ENCODE data around the gene TRPC4AP.
"Not testable (repeated sequence)": the region's sequence is repeated elsewhere in the genome, so short reads cannot be mapped to it uniquely, and the experiment has no call there.

The TRPC4AP gene, protein sequence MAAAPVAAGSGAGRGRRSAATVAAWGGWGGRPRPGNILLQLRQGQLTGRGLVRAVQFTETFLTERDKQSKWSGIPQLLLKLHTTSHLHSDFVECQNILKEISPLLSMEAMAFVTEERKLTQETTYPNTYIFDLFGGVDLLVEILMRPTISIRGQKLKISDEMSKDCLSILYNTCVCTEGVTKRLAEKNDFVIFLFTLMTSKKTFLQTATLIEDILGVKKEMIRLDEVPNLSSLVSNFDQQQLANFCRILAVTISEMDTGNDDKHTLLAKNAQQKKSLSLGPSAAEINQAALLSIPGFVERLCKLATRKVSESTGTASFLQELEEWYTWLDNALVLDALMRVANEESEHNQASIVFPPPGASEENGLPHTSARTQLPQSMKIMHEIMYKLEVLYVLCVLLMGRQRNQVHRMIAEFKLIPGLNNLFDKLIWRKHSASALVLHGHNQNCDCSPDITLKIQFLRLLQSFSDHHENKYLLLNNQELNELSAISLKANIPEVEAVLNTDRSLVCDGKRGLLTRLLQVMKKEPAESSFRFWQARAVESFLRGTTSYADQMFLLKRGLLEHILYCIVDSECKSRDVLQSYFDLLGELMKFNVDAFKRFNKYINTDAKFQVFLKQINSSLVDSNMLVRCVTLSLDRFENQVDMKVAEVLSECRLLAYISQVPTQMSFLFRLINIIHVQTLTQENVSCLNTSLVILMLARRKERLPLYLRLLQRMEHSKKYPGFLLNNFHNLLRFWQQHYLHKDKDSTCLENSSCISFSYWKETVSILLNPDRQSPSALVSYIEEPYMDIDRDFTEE

DNA sequence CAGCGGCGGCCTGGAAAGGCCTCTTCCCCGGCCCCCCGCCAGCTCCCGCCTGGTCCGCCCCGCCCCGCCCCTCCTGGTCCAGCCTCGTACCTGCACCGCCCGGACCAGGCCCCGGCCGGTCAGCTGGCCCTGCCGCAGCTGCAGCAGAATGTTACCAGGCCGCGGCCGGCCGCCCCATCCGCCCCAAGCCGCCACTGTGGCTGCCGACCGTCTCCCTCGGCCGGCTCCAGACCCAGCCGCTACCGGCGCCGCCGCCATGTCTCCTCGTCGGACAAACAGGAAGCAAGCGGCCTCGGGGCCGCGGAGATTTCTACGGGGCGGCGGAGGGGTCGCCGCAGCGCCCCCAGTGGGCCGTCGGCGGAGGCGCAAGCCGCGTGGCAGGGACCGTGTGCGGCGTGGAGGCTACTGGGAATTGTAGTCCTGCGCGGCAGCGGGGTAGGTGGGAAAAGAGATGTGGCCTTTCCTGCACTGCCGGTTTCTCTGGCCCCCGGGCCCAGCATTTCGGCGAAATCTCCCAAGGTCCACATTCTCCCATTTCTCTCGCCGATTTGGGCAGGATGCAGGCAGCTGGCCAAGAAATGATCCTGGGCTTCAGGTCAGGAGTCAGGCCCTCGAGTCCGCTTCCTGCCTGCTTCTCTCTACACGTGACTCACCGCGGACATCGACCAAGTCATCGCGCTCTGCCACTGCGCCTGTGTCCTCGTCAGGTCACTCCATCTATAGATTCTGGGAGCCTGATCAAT lies at the start of gene TRPC4AP:
Gene TRPC4AP, minus strand, starts transcription at position 284 of the 743 bp plus-strand sequence. Its CDS starts 26 bp downstream, at position 258.
- DNase-seq (ENCODE audit: low read depth in 3 of 3) = peak; percentile 78 to 84 (median 82)

DNA sequence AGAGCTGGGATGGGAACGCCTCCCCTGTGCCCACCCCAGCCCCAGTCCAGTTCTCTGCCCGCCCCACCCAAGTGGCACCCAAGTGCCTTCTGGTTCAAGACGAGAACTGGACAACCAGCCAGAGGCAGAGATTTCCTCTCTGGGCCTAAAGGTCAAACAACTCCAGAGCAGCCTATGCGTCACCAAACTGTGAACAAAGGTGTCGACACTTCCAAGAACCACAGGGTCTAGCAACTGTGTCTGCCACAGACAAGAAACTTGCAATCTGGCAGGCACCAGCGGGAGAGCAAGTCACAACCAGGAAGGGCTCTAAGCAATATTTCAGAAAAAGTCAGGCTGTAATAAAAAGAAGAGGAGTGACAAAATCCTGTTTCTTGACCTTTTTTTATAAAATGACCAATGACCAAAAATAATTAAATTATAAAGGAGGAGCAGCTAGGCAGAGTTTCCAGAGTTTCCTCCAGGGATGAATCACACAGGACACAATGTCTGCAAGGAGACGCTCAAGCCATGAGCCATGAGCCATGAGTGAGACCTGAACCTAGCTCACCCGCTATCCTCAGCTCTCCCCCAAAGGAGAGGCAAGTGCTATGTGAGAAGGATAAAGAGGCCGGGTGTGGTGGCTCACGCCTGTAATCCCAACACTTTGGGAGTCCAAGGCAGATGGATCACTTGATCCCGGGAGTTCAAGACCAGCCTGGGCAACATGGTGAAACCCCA lies 43.4 kb upstream of the TRPC4AP start:
- DNase-seq (ENCODE audit: low read depth in 3 of 3) = no peak

DNA sequence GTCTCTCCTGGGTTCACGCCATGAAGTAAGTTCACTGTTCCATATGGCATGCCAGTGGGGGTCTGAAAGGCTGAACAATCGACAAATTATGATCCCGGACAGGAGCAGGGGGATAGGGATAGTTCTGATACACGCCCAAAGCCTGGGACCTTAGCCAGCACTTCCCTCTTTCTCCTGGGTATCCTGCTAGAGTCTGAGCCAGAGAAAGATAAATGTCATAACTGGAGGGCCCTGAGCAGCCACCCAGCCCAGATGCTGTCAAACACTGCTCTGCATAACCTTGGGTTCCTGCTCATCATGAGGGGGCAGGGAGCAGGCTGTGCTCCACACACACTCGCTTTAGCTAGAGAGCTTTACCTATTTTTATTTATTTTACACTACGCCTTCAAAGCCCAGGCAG lies 42.3 kb upstream of the TRPC4AP start:
- DNase-seq (ENCODE audit: low read depth in 3 of 3) = no peak

DNA sequence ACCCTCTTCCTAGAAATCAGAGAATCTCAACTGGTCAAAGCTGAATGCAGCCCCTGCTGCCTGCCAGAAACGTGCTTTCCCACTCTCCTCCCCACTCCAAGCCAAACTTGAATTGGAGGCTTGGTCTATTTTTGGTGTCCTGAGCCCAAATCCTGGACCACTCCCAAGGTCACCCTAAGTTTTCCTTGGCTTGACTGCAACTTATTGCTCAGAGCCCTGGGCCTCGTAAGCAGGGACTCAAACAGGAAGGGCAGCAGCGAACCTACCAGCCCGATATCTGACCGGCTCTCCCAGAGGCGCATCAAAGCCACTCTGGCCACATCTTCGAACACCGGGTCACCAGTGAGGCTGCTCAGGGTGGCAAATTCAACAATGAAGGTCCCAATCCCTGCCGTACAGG lies 41.9 kb upstream of the TRPC4AP start:
- no peak for DNase-seq (ENCODE audit: low read depth in 3 of 3)

DNA sequence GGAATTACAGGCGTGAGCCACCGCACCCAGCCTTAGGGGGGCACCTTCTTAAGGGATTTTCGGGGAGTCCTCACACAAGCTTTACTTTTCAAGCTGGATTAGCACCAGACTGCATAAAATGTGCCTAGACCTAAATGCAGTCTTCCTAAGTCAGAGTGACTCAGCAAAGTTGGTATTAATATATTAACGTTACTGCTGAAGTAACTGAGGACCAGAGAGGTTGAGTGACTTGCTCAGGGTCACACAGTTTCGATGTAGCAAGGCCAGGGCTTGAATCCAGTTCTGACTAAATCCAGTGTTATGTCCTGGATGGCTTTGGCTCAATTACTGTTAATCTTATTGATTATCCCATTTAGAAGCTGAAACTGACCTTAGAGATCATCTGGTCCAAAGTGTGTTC lies 41.1 kb upstream of the TRPC4AP start:
- no peak for DNase-seq (ENCODE audit: low read depth in 3 of 3)

DNA sequence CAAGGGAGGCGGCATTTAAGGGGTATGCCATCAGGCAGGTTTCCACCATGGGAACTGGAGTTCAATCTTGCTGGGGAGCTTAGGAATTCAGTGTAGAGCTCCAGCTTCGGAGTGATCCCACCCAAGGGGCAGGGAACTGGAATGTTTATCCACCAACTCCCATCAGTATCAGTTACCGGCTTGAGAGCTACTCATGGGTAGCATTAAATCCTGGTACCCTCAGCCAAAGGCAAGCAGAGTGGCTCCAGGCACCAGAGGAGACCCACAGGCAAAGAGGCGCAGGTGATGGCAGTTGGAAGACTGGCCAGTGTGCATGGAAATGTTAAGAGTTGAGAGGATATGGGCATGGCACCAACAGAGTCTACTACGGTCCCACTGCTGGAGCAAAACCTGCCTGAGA lies 40.4 kb upstream of the TRPC4AP start:
- DNase-seq (ENCODE audit: low read depth in 3 of 3) = no peak

DNA sequence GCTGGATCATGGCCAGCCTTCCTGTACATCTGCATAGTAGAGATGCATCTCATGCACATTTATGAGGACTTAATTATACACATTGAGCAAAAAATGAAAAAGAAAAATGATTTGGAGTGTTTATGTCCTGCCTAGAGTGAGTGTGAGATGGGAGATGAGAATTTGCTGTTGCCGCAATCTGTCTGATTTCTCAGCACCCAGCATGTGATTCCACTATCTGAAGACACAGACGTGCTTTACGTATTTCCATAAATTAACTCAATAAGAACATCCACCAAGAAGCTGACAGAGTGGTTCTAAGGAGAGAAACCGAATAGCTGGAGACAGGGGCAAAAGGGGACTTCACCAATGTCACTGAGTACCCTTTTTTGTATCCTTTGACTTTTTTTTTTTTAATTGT lies 39.3 kb upstream of the TRPC4AP start:
- no peak for DNase-seq (ENCODE audit: low read depth in 3 of 3)

DNA sequence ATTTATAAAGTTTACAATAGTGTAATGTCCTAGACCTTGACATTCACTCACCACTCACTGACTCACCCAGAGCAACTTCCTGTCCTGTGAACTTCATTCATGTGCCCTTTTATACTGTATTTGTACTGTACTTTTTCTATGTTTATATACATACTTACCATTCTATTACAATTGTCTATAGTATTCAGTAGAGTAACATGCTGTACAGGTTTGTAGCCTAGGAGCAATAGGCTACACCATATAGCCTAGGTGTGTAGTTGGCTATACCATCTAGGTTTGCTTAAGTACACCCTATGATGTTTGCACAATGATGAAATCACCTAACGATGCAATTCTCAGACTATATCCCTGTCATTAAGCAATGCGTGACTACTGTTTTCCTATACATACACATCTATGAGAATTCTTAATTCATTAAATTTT lies 37.1 kb upstream of the TRPC4AP start:
- DNase-seq (ENCODE audit: low read depth in 3 of 3) = no peak

DNA sequence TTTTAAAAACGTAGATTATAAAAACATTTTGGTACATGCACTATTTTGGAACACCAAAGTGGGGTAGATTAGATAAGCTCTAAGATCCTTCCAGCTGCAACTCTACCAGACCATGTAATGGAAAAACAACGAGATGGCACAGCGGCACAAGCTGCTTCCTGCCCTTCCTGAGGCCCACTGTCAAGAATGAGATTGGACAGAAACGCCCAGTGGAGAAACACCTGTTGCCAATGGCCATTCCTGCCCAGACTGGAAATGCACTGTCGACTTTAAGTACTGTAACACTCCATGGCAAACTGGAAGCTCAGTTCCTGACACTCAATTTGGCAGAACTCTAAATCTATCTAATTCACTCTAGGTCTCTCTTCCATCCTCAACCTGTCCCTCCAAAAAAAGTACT lies 33.1 kb upstream of the TRPC4AP start:
- no peak for DNase-seq (ENCODE audit: low read depth in 3 of 3)

DNA sequence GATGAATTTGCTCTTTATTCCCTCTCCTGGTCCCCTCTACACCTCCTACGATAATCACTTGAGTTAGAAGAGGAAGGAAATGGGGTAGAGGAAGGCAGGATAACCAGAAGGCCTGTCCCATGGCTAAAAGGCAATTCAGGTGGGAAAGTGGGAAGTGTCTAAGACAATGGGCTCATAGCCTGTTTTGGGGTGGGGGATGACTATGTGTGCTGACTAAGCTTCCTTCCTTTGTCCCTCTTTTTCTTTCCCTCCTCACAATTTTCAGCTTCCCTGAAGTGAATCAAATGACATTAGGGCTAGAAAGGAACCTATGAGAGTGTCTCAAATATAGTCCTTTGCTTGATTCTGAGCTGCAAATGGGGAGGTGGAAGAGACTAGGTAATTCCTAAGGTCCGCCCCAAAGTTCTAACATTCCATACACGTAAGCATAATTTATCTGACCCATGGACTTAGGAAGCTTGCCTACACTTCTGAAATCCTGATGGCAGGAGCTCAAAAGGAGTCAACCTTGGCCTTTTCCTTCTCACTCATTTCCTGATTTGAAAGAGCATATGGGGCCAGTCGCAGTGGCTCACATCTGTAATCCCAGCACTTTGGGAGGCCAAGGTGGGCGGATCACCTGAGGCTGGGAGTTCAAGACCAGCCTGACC lies 30.3 kb upstream of the TRPC4AP start:
- DNase-seq (ENCODE audit: low read depth in 3 of 3) = no peak

DNA sequence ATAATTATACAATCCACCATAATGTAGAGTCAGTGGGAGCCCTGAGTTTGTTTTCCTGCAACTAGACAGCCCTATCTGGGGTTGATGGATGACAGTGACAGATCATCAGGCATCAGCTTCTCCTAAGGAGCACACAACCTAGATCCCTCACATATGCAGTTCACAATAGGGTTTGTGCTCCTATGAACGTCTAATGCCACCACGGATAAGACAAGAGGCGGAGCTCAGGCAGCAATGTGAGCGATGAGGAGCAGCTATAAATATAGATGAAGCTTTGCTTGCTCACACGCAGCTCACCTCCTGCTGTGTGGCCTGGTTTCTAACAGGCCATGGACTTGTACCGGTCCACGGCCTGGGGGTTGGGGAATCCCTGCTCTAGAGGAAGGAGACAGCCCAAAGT lies 28.6 kb upstream of the TRPC4AP start:
- no peak for DNase-seq (ENCODE audit: low read depth in 3 of 3)

DNA sequence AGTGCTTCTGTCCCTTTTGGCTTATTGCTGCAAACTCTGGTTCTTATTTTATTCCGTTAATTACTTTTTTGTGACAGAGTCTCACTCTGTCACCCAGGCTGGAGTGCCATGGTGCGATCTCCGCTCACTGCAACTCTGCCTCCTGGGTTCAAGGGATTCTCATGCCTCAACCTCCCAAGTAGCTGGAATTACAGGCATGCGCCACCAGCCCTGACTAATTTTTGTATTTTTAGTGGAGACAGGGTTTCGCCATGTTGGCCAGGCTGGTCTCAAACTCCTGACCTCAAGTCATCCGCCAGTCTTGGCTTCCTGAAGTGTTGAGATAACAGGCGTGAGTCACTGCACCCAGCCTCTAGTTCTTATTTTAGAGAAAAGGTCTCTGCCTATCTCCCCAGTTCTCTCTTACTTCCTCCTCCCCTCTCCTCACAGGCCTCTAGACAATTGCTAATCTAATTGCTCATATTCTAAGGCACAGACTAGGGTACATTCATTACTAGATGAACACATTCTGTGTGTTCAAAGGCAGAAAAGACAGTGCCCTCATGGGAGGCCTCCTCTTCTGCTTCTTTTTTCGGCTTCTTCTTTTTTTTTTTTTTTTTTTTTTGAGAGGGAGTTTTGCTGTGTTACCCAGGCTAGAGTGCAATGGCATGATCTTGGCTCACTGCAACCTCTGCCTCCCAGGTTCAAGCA lies 27.6 kb upstream of the TRPC4AP start:
- DNase-seq (ENCODE audit: low read depth in 3 of 3) = no peak

DNA sequence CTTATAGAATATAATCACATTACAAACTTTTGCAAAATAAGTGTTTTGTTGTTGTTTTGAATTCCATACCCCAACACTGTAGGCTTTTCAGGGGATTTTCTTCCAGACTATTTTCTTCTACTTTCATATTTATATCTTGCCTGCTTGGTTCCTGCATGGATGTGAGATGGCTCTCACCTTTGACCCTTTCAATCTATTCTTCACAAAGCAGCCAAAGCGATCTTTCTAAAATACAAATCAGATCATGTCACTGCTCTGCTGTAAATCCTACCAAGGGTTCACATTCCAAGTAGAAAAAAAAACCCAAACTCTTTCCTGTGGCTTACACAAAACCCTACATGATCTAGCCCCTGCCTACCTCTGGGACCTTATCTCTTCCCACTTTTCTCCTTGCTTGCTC lies 25.0 kb upstream of the TRPC4AP start:
- no peak for DNase-seq (ENCODE audit: low read depth in 3 of 3)

DNA sequence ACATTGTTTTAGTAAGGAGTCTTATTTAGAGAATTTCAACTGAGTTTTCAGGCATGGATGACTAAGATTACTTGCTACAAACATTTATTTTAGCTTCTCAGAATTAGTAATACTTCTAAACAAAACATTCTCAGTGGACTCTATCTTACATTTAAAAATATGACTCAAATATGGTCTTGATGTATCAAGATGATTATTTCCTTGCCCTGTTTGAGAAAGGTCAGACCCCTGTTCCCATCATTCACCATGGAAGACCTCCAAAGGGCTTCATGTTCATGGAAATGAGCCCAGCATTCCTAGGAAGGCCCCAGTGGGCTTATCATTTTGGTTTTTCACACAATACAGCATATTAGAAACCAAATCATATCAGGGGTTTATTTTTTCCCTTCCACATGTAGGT lies 24.6 kb upstream of the TRPC4AP start:
- no peak for DNase-seq (ENCODE audit: low read depth in 3 of 3)

DNA sequence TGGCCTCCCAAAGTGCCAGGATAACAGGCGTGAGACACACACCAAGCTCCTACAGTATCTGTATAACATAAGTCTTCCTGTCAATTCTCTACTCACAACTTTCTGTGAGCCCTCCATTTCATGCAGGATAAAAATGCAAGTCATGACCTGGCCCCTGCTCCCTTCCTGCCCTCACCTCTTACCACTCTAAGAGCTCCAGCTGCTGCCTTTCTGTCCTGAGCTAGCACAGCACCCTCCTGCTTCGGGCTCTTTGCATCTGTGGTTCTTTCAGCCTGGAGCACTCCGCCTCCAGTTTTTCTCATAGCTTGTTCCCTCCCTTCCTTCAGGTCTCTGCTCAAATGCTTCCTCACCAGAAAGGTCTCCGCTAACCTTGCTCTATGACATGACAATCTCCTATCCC lies 23.7 kb upstream of the TRPC4AP start:
- no peak for DNase-seq (ENCODE audit: low read depth in 3 of 3)

DNA sequence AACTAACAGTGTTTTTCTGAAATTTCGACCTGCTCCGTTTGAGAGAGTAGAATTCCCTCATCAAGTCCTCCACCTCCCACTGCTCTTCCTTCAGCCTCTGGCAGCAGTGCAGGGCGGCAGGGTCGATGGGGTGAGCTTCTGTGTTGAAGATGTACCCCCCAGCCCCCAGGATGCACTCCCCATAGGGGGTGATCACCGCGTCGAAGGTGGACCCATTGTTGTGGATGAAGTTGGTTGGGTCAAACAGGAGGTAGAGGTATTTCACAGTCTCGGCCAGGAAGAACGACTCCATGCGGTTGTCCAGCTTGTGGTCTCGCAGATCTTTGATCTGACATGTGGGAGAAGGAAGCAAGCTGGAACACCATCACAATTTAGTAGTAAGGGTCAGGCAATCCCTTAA lies 23.0 kb upstream of the TRPC4AP start:
- no peak for DNase-seq (ENCODE audit: low read depth in 3 of 3)

DNA sequence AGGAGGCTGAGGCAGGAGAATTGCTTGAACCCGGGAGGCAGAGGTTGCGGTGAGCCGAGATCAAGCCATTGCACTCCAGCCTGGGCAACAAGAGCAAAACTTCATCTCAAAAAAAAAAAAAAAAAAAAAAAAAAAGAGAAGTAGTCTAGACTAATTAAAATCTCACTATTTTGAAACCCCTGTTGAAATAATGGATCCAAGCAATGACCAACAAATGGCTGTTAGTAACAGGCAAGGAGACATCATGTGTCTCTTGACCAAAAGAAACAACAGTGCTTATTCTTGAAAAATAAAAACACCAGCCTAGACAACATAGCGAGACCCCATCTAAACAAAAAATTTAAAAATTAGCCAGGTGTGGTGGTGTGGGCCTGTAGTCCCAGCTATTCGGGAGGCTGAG lies 19.7 kb upstream of the TRPC4AP start:
- DNase-seq (ENCODE audit: low read depth in 3 of 3) = not testable (repeated sequence)

DNA sequence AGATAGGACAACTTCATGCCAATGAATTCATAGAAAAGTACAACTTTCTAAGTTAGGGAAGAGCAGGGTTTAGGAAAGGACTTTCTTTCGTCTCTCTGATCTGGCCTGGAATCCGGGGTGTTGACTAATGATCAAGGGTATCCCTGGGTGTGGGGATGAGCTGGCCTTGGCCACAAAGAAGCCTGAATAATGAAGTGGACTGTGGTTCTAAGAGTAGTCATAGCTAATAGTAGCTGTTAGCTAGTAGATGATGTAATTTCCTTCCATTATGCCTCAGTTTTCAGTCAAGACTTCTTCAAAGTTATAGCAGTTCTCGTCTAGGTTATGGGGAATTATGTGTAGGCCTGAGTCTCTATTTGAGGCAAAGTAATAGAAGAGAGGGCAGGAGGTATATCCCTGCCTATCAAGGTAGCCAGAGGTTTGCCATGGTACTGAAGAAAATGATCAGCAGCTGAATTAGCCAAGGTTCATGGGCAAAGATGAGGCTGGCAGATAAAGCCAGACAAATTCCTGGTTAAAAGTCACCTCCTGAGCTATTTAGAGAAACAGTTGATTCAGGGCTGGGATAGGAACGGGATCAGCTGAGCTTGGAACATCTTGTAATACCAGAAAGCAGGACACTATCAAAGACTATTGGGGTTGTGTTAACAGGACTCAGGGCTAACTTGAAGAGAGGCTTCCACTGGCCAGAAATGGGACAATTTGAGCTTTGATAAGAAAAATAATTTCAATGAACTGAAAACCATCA lies 18.7 kb upstream of the TRPC4AP start:
- DNase-seq (ENCODE audit: low read depth in 3 of 3) = no peak

DNA sequence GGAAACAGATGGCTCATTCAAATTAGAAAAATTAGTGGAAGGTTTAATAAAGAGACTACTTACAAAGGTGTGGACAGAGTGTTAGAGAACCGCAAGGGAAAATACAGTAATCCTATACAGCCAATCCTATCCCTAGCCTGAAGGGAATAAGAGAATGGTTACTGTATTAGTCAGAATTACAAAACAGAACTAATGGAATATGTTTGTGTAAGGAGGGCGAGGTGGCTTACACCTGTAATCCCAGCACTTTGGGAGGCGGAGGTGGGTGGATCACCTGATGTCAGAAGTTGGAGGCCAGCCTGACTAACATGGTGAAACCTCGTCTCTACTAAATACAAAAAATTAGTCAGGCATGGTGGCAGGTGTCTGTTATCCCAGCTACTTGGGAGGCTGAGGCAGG lies 16.3 kb upstream of the TRPC4AP start:
- no peak for DNase-seq (ENCODE audit: low read depth in 3 of 3)

DNA sequence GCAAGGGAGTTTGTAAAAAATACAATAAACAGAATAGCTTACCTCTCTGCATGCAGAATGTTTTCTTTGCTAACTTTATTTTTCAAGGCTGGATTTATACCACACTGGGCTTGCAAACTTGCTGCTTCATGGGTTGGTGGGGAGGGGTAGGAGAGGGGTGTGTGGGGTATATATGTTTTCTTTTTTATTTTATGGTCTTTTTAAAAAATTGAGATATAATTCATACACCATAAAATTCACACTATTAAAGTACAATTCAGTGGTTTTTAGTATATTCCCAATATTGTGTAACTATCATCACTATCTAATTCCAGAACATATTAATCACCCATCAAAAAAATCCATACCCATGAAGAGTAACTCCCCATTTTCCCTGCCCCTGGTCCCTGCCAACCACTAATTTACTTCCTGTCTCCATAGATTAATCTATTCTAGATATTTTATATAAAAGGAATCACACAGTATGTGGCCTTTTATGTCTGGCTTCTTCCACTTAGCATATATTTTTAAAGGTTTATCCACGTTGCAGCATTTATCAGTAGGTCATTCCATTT lies 14.3 kb upstream of the TRPC4AP start:
- DNase-seq (ENCODE audit: low read depth in 3 of 3) = no peak

Measured in stimulated activated CD4-positive, alpha-beta T cell treated with anti-CD3 and anti-CD28 coated beads, TNF-alpha, amount 100 ng/mL, for 48 hours (primary cell).